ENCODE measurements around the gene TMEM37. TPM values are rescaled to one million over a fixed set of nuclear protein-coding genes. Genes with fewer than 3 reads are reported as not detected.
A peak's percentile ranks its signal among the peaks of the same experiment; 100 is the strongest.

The TMEM37 gene
- total and polyA plus RNA-seq, 2 of the 13 experiments (the other 11 are each of a cell fraction or from before 2014, with no cell fraction given), result 37.7 to 115 TPM

- TF ChIP-seq ZNF318 (CRISPR knock-in tag; IDR thresholded peaks at IDR 0.05) (no peak), MEIS2 (CRISPR knock-in tag; IDR thresholded peaks at IDR 0.05) (no peak), ZBTB49 (CRISPR knock-in tag; IDR thresholded peaks at IDR 0.05; ENCODE audit: borderline replicate concordance) (no peak), CSRNP1 (CRISPR knock-in tag; IDR thresholded peaks at IDR 0.05) (0 out of 2 replicates have a peak, but pooled peaks have one; percentile 41), ZNF367 (CRISPR knock-in tag; IDR thresholded peaks at IDR 0.05; ENCODE audit: borderline replicate concordance) (no peak), SKIL (CRISPR knock-in tag; IDR thresholded peaks at IDR 0.05; ENCODE audit: borderline replicate concordance) (no peak), RELA (CRISPR knock-in tag; IDR thresholded peaks at IDR 0.05) (no peak), TCF7 (IDR thresholded peaks at IDR 0.05; ENCODE audit: low read depth) (no peak), MED1 (CRISPR knock-in tag; IDR thresholded peaks at IDR 0.05) (no peak), GFI1 (CRISPR knock-in tag; IDR thresholded peaks at IDR 0.05; ENCODE audit: borderline replicate concordance) (no peak), MXD1 (CRISPR knock-in tag; IDR thresholded peaks at IDR 0.05) (no peak), ZNF337 (CRISPR knock-in tag; IDR thresholded peaks at IDR 0.05; ENCODE audit: borderline replicate concordance, low read depth) (no peak), ZNF552 (CRISPR knock-in tag; IDR thresholded peaks at IDR 0.05; ENCODE audit: borderline replicate concordance) (no peak), ZNF563 (CRISPR knock-in tag; IDR thresholded peaks at IDR 0.05) (peak; percentile 16; the same call in 1 of the 2 replicates)
These were observed 7.2 kb downstream of the TMEM37 start (continued) for GRCh38 chr2:119438726-119439284.

Data from HepG2 (cell line).